Epithelial cell of esophagus (primary cell): ENCODE results near the gene UNC79.

Experiments
- DNase-seq: peaks from one replicate; pipeline ENCODE4 v3.0.0; 2010; ENCODE audit warnings: low read depth
- H3K4me3 ChIP-seq: 2 replicates; pipeline ENCODE4 v1.5.1; 2011; ENCODE audit warnings: mild to moderate bottlenecking, low read length, control low read depth
- CTCF ChIP-seq: IDR thresholded peaks from 2 replicates; pipeline ENCODE4 v1.5.1; 2011; ENCODE audit warnings: low read depth, mild to moderate bottlenecking, low read length, control low read depth, inconsistent platforms; ENCODE audit not compliant: insufficient read depth; ENCODE audit errors: missing control alignments

UNC79 gene

GRCh38 chr14:93708311-93708734, 277.6 kb downstream of the UNC79 start:
- no peak for TF ChIP-seq CTCF
- H3K4me3 ChIP-seq, result no peak overlapping the region
- DNase-seq, result no peak

DNA sequence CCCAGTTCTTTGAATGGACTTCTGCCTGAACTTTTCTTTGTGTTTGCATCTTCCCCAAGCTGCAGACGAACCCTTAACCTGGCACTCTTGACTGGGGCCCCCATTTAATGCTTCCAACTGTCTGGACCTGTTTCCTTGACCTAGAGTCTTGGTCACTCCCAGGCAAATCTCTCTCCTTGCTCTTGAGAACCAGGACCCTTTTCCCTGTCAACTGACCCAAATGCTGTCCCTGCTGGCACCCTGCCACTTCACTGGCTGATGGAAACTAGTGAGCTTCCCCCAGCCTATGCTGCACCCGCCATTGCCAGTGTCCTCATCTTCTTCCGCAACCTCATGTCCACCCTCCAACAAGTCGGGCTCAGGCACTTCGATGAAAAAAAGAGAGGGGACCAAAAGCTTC, 278.1 kb downstream of the UNC79 start:
- no peak for DNase-seq
- no peak overlapping the region for H3K4me3 ChIP-seq
- TF ChIP-seq CTCF, result no peak

- no peak for DNase-seq
- no peak for TF ChIP-seq CTCF
These were observed 278.5 kb downstream of the UNC79 start for GRCh38 chr14:93709249-93709648.

GRCh38 chr14:93712079-93712837, 281.5 kb downstream of the UNC79 start:
- no peak overlapping the region for H3K4me3 ChIP-seq
- no peak for DNase-seq
- TF ChIP-seq CTCF, result no peak

More at GRCh38 chr14:93709249-93709648, 278.5 kb downstream of the UNC79 start:
- no peak overlapping the region for H3K4me3 ChIP-seq

GRCh38 chr14:93712838-93713724, 282.3 kb downstream of the UNC79 start:
- H3K4me3 ChIP-seq, result no peak overlapping the region
- peak; percentile 15 for DNase-seq
- TF ChIP-seq CTCF, result no peak

- DNase-seq, result no peak
- no peak overlapping the region for H3K4me3 ChIP-seq
- TF ChIP-seq CTCF, result no peak
These were observed 283.1 kb downstream of the UNC79 start for GRCh38 chr14:93713726-93714405.
